IMR-90 (cell line): Measurements from ENCODE around the gene BRWD1. TPM values are rescaled to one million over a fixed set of nuclear protein-coding genes. Genes with fewer than 3 reads are reported as not detected.

Experiments used
- ATAC-seq: fragments of 200-7000 bp; cut with Tn5 transposase; 2 replicates; pipeline ENCODE4 v1.9.1; 2020; ENCODE audit warnings: low read depth, mild to moderate bottlenecking, moderate library complexity
- BruUV-seq: library from RNA; stranded (reverse); fragments of 400-500 nt; replicated peaks from 2 replicates; lab custom pipeline; 2021; lab: Mats Ljungman, UMichigan
- CTCF ChIA-PET: fragments of 300-600 bp; formaldehyde crosslinking; extraction: SDS; loops from one replicate; lab custom pipeline; 2021; ENCODE audit warnings: antibody characterized with exemption; lab: Yijun Ruan, JAX
- POLR2A ChIA-PET: fragments of 300-600 bp; sonication (Branson Sonifier 250); formaldehyde crosslinking; loops from one replicate; lab custom pipeline; 2022; ENCODE audit warnings: antibody characterized with exemption; ENCODE audit not compliant: unreplicated experiment; lab: Charles Lee
- DNase-seq: peaks from one replicate; pipeline ENCODE4 v3.0.0; 2013
- H2AFZ ChIP-seq: replicated peaks from 2 replicates; pipeline ENCODE3; 2013; ENCODE audit warnings: low read length, mild to moderate bottlenecking; ENCODE audit not compliant: poor library complexity
- H2AK5ac ChIP-seq: 2 replicates; pipeline ENCODE4 v1.6.1; 2013; ENCODE audit warnings: low read depth, low read length, inconsistent platforms
- H2AK9ac ChIP-seq: replicated peaks from 2 replicates; pipeline ENCODE3; 2013; ENCODE audit warnings: mild to moderate bottlenecking, low read depth, low read length, moderate library complexity; ENCODE audit not compliant: poor library complexity
- H2BK120ac ChIP-seq: 2 replicates; pipeline ENCODE4 v1.6.1; 2013; ENCODE audit warnings: low read depth, low read length, inconsistent platforms
- H2BK15ac ChIP-seq: 3 replicates; pipeline ENCODE4 v1.6.1; 2013; ENCODE audit warnings: low read depth, low read length, inconsistent platforms
- H2BK20ac ChIP-seq: 2 replicates; pipeline ENCODE4 v1.6.1; 2013; ENCODE audit warnings: low read depth, mild to moderate bottlenecking, inconsistent platforms, low read length, moderate library complexity
- H2BK5ac ChIP-seq: 2 replicates; pipeline ENCODE4 v1.6.1; 2013; ENCODE audit warnings: mild to moderate bottlenecking, low read depth, low read length, inconsistent platforms; ENCODE audit not compliant: poor library complexity, severe bottlenecking
- H3K14ac ChIP-seq: replicated peaks from 2 replicates; pipeline ENCODE4 v1.6.1; 2013; ENCODE audit warnings: low read depth, low read length, inconsistent platforms
- H3K18ac ChIP-seq: 2 replicates; pipeline ENCODE4 v1.6.1; 2013; ENCODE audit warnings: low read depth, low read length, control low read depth
- H3K23ac ChIP-seq: 2 replicates; pipeline ENCODE4 v1.6.1; 2013; ENCODE audit warnings: low read depth, low read length, inconsistent platforms
- H3K27ac ChIP-seq: 2 replicates; pipeline ENCODE4 v1.5.1; 2013; ENCODE audit warnings: mild to moderate bottlenecking, control low read depth, low read length; ENCODE audit not compliant: insufficient read depth
- H3K27me3 ChIP-seq: 2 replicates; pipeline ENCODE4 v1.6.1; 2013; ENCODE audit warnings: low read length; ENCODE audit not compliant: control insufficient read depth, insufficient read depth
- H3K36me3 ChIP-seq: 2 replicates; pipeline ENCODE4 v1.6.1; 2013; ENCODE audit warnings: low read length, mixed read lengths; ENCODE audit not compliant: control insufficient read depth, insufficient read depth
- H3K4ac ChIP-seq: 2 replicates; pipeline ENCODE4 v1.6.1; 2013; ENCODE audit warnings: low read depth, low read length, inconsistent platforms
- H3K4me1 ChIP-seq: 2 replicates; pipeline ENCODE4 v1.6.1; 2013; ENCODE audit warnings: low read length, mixed read lengths; ENCODE audit not compliant: control insufficient read depth, insufficient read depth
- H3K4me2 ChIP-seq: 2 replicates; pipeline ENCODE4 v1.6.1; 2013; ENCODE audit warnings: low read depth, mild to moderate bottlenecking, control low read depth, low read length, moderate library complexity
- H3K4me3 ChIP-seq: 2 replicates; pipeline ENCODE4 v1.5.1; 2013; ENCODE audit warnings: low read depth, mild to moderate bottlenecking, control low read depth, low read length, moderate library complexity; ENCODE audit not compliant: insufficient read depth
- H3K56ac ChIP-seq: 2 replicates; pipeline ENCODE4 v1.6.1; 2013; ENCODE audit warnings: low read length, inconsistent platforms; ENCODE audit not compliant: insufficient read depth; ENCODE audit errors: extremely low read depth
- H3K79me1 ChIP-seq, 2 experiments: 2 replicates each; pipeline ENCODE4 v1.6.1; 2013; ENCODE audit warnings: low read length in 2 of 2, inconsistent platforms in 1 of 2, low read depth in 1 of 2
- H3K9ac ChIP-seq: 2 replicates; pipeline ENCODE4 v1.6.1; 2013; ENCODE audit warnings: low read depth, low read length, control low read depth
- H3K9me1 ChIP-seq: 2 replicates; pipeline ENCODE4 v1.6.1; 2013; ENCODE audit warnings: low read length, inconsistent platforms; ENCODE audit not compliant: insufficient read depth
- H3K9me3 ChIP-seq: 2 replicates; pipeline ENCODE4 v1.6.1; 2013; ENCODE audit warnings: low read length; ENCODE audit not compliant: control insufficient read depth, insufficient read depth
- H4K20me1 ChIP-seq: 2 replicates; pipeline ENCODE4 v1.6.1; 2013; ENCODE audit warnings: low read length, inconsistent platforms; ENCODE audit not compliant: insufficient read depth
- H4K5ac ChIP-seq: 2 replicates; pipeline ENCODE4 v1.6.1; 2013; ENCODE audit warnings: mild to moderate bottlenecking, low read depth, low read length, control low read depth
- H4K8ac ChIP-seq, 2 experiments: 2 replicates each; pipeline ENCODE4 v1.6.1; 2013; ENCODE audit warnings: low read depth in 2 of 2, low read length in 2 of 2, control low read depth in 1 of 2, inconsistent platforms in 1 of 2
- H4K91ac ChIP-seq: 2 replicates; pipeline ENCODE4 v1.6.1; 2013; ENCODE audit warnings: low read depth, low read length, inconsistent platforms; ENCODE audit not compliant: insufficient read depth
- CEBPB ChIP-seq: IDR thresholded peaks from 2 replicates; pipeline ENCODE4 v1.6.1; 2012; ENCODE audit warnings: low read depth, low read length, improper control_type of control experiment
- SMC3 ChIP-seq: fragments of 150-350 bp; IDR thresholded peaks from 2 replicates; pipeline ENCODE4 v1.6.1; 2016; ENCODE audit warnings: low read depth, mild to moderate bottlenecking, antibody characterized with exemption, low read length, moderate library complexity
- WGBS, 2 experiments: methylation state at CpG; one replicate each; pipeline versions ENCODE4 v1.1.5 to v1.1.7; 2013; ENCODE audit warnings: missing lambda C conversion rate in 2 of 2; ENCODE audit not compliant: insufficient read length in 1 of 2; ENCODE audit errors: extremely low coverage in 2 of 2; 5-methylcytosine and 5-hydroxymethylcytosine counted together
- dilution Hi-C: fragments of 300-500 bp; cut with HindIII; formaldehyde crosslinking; loops from one replicate; pipeline ENCODE4 v1.14.3; 2018; ENCODE audit warnings: low sequenced_read_pairs; ENCODE audit not compliant: unreplicated experiment
- in situ Hi-C: fragments of 300-500 bp; cut with MboI; formaldehyde crosslinking; loops from 3 replicates; pipeline ENCODE4 v1.14.3; 2019; ENCODE audit warnings: low sequenced_read_pairs, inconsistent platforms, mixed read lengths
- intact Hi-C: fragments of 100-400 bp; cut with micrococcal nuclease; formaldehyde crosslinking; loops from 2 replicates; pipeline ENCODE4 v1.10.0; 2022
- polyA plus RNA-seq, 3 experiments: library from polyadenylated mRNA; depleted of rRNA; stranded (reverse); fragments of >200 nt; gene quantifications; 2 replicates each; pipeline ENCODE4 v1.2.3, GENCODE V29; 2012; ENCODE audit warnings: low replicate concordance in 1 of 3
- total RNA-seq: library from RNA; depleted of rRNA; stranded (reverse); fragments of >200 nt; gene quantifications from 2 replicates; pipeline ENCODE4 v1.2.3, GENCODE V29; 2012
- TF ChIP-seq, protein P1 (sequence below): fragments of 150-350 bp; IDR thresholded peaks from 2 replicates; pipeline ENCODE4 v1.6.1; 2016; ENCODE audit warnings: low read depth, mild to moderate bottlenecking, low read length, moderate library complexity, borderline replicate concordance

BRWD1 gene
- total and polyA plus RNA-seq, 2 of the 4 experiments (the other 2 are of a cell fraction): 6.7 to 28.7 TPM

DNA sequence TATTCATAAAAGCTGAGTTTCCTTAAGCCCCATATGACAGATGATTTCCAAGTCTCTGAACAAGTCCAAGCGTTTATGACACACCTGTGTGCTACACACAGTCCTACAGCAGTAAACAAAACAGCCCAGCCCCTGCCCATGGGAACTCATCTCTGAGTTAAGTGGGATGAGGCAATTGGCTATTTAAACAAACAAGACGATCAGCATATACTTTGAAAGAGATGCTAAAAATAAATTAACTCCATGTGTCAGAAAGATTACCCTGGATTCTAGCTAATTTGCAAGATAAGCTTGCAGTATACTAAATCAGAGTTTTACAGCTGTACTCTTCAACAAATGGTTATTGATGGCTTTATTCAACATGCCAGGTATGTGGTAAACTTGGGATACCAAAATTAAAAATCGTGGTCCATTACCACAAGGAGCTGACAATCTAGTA lies 137.1 kb downstream of the BRWD1 start:
- Histone ChIP-seq H2AK5ac (no peak overlapping the region), H4K8ac (no peak overlapping the region), H3K18ac (no peak overlapping the region), H3K9me3 (no peaks in the 10 kb centered on the region), H4K20me1 (peaks cover 6% of the 10 kb centered on the region; the same call in 1 of the 2 replicates), H3K56ac (no peak overlapping the region), H2AFZ (no peak overlapping the region), H2BK5ac (no peak overlapping the region), H3K4ac (no peak overlapping the region), H4K91ac (no peak overlapping the region), H3K79me1 (peaks cover 10 to 32% of the 10 kb centered on the region in 2 experiments; a peak in 2 of 4 replicates), H3K9ac (no peak overlapping the region), H3K36me3 (peaks cover 19% of the 10 kb centered on the region), H3K27ac (no peak overlapping the region), H3K14ac (no peak overlapping the region), H3K4me1 (peaks cover 2% of the 10 kb centered on the region; the same call in 1 of the 2 replicates), H2BK20ac (no peak overlapping the region), H3K4me3 (no peak overlapping the region), H4K5ac (no peak overlapping the region), H3K27me3 (no peaks in the 10 kb centered on the region), H3K9me1 (peaks cover 7% of the 10 kb centered on the region; the same call in 1 of the 2 replicates), H2AK9ac (no peak overlapping the region), H3K23ac (no peak overlapping the region), H3K4me2 (no peak overlapping the region), H2BK15ac (no peak overlapping the region), H2BK120ac (no peak overlapping the region)
- ChIA-PET CTCF (interaction anchor here (0.8 kb wide), 1 partner anchor 9 kb away, joined by 3 read pairs; no protein-coding TSS in a partner anchor), POLR2A (no interaction called here)
- peak; percentile 48 for DNase-seq
- ATAC-seq: peak; percentile 57
- no CpG with 5 or more reads among the region's 3 CpGs for WGBS, 2 experiments
- dilution Hi-C loops (no loop called here), in situ Hi-C loops (loop anchor here (10.0 kb wide), 1 partner anchor 671 kb away; no protein-coding TSS in a partner anchor), intact Hi-C loops (no loop called here)
- BruUV-seq: no TSS peak
- TF ChIP-seq SMC3 (no peak), CEBPB (0 out of 2 replicates have a peak, but pooled peaks have one; percentile 5)
- TF ChIP-seq, protein P1, sequence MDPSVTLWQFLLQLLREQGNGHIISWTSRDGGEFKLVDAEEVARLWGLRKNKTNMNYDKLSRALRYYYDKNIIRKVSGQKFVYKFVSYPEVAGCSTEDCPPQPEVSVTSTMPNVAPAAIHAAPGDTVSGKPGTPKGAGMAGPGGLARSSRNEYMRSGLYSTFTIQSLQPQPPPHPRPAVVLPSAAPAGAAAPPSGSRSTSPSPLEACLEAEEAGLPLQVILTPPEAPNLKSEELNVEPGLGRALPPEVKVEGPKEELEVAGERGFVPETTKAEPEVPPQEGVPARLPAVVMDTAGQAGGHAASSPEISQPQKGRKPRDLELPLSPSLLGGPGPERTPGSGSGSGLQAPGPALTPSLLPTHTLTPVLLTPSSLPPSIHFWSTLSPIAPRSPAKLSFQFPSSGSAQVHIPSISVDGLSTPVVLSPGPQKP: no peak
